Vagina (tissue), 2 donors: ENCODE data around the gene PKLR. TPM values are rescaled to one million over a fixed set of nuclear protein-coding genes. Genes with fewer than 3 reads are reported as not detected.
A peak's percentile ranks its signal among the peaks of the same experiment; 100 is the strongest.

ENCODE experiments used
- DNase-seq, 2 donors: peaks; one replicate each; pipeline ENCODE4 v3.0.0-alpha.2; 2017; ENCODE audit errors: extremely low spot score in 2 of 2
- H3K27ac ChIP-seq: fragments of 200-600 bp; sonication (generic); one replicate; pipeline ENCODE4 v1.5.1; 2019
- H3K27me3 ChIP-seq: fragments of 200-600 bp; sonication (generic); one replicate; pipeline ENCODE4 v1.5.1; 2019
- H3K36me3 ChIP-seq, 2 donors: fragments of 200-600 bp; sonication (generic); one replicate each; pipeline ENCODE4 v1.5.1; 2017 to 2019
- H3K4me1 ChIP-seq: fragments of 200-600 bp; sonication (generic); one replicate; pipeline ENCODE4 v1.5.1; 2019
- H3K4me3 ChIP-seq, 2 donors: fragments of 200-600 bp; sonication (generic); 1 replicate in 1 of 2; 2 replicates in 1 of 2; pipeline ENCODE4 v1.5.1; 2016 to 2019
- H3K9me3 ChIP-seq: fragments of 200-600 bp; sonication (generic); one replicate; pipeline ENCODE4 v1.5.1; 2019
- CTCF ChIP-seq, 3 experiments: fragments of 450-650 bp in 2 of 3; fragments of 200-600 bp in 1 of 3; sonication (generic) in 1 of 3; IDR thresholded peaks; one replicate each; pipeline ENCODE4 v1.5.1; 2017 to 2019; ENCODE audit warnings: antibody characterized with exemption in 3 of 3, mild to moderate bottlenecking in 2 of 3, moderate library complexity in 2 of 3
- POLR2A ChIP-seq, 2 donors: fragments of 450-650 bp; IDR thresholded peaks; one replicate each; pipeline ENCODE4 v1.6.1; 2017; ENCODE audit warnings: antibody characterized with exemption in 2 of 2, mild to moderate bottlenecking in 2 of 2, moderate library complexity in 2 of 2
- POLR2AphosphoS5 ChIP-seq, 2 donors: sonication (generic); formaldehyde crosslinking; IDR thresholded peaks; one replicate each; pipeline ENCODE4 v1.9.0; 2017; ENCODE audit warnings: antibody characterized with exemption in 2 of 2, mild to moderate bottlenecking in 2 of 2, low read depth in 1 of 2; ENCODE audit not compliant: insufficient read depth in 1 of 2
- intact Hi-C: fragments of 100-400 bp; cut with DNase I; formaldehyde crosslinking; loops from one replicate; pipeline ENCODE4 v1.15.1; 2023
- total RNA-seq: library from RNA; depleted of rRNA; stranded (reverse); fragments of >200 nt; gene quantifications from one replicate; pipeline ENCODE4 v1.2.3, GENCODE V29; 2016

The PKLR gene
- total RNA-seq, 1 donor from 2014 or later: not detected

GRCh38 chr1:155322571-155322952 is 21.3 kb upstream of the PKLR start:
- intact Hi-C loops: loop anchor here (5.0 kb wide), 3 partner anchors 45 to 240 kb away; partner anchors contain the start of genes ASH1L and HCN3
- no peak for DNase-seq
- Histone ChIP-seq H3K27me3 (no peaks in the 10 kb centered on the region), H3K27ac (peak overlapping the region; percentile 99), H3K9me3 (no peaks in the 10 kb centered on the region), H3K4me3 (peak overlapping the region; percentile 71 to 94), H3K36me3 (peaks cover 0 to 10% of the 10 kb centered on the region in 2 donors), H3K4me1 (peaks cover 56% of the 10 kb centered on the region)
- TF ChIP-seq CTCF (IDR thresholded peaks at IDR 0.05): no peak
- TF ChIP-seq POLR2A (IDR thresholded peaks at IDR 0.05): no peak

GRCh38 chr1:155321639-155322503 is 20.6 kb upstream of the PKLR start:
- no peak for DNase-seq

GRCh38 chr1:155320661-155321617 is 19.7 kb upstream of the PKLR start, which contains the start of gene RUSC1:
TSS of gene RUSC1 (plus strand) at chr1:155320894. CDS start at chr1:155321774, 880 bp downstream.
- intact Hi-C loops: loop anchor here (5.0 kb wide), 3 partner anchors 44 to 241 kb away; partner anchors contain the start of genes ASH1L and HCN3
- H3K9me3 ChIP-seq: no peaks in the 10 kb centered on the region
- DNase-seq: no peak
- H3K4me1 ChIP-seq: peaks cover 43% of the 10 kb centered on the region
- H3K36me3 ChIP-seq: no peaks in the 10 kb centered on the region
- TF ChIP-seq POLR2AphosphoS5 (IDR thresholded peaks at IDR 0.05; ENCODE audit: insufficient read depth in 1 of 2, low read depth in 1 of 2): peak; percentile 72 to 92
- peak in 1 of 3 experiments; percentile 20 for TF ChIP-seq CTCF (IDR thresholded peaks at IDR 0.05)
- TF ChIP-seq POLR2A (IDR thresholded peaks at IDR 0.05): peak in 1 of 2 donors; percentile 62
- peak within 1 kb of the TSS; percentile 71 to 94 for H3K4me3 ChIP-seq
- H3K27ac ChIP-seq: peak within 1 kb of the TSS; percentile 99
- no peaks in the 10 kb centered on the region for H3K27me3 ChIP-seq

More at GRCh38 chr1:155321639-155322503, 20.6 kb upstream of the PKLR start:
- intact Hi-C loops: loop anchor here (5.0 kb wide), 3 partner anchors 45 to 240 kb away; partner anchors contain the start of genes ASH1L and HCN3
- no peaks in the 10 kb centered on the region for H3K9me3 ChIP-seq
- H3K4me1 ChIP-seq: peaks cover 52% of the 10 kb centered on the region
- H3K27ac ChIP-seq: peak overlapping the region; percentile 99
- H3K4me3 ChIP-seq: peak overlapping the region; percentile 71 to 94
- TF ChIP-seq CTCF (IDR thresholded peaks at IDR 0.05): no peak
- TF ChIP-seq POLR2AphosphoS5 (IDR thresholded peaks at IDR 0.05; ENCODE audit: insufficient read depth in 1 of 2, low read depth in 1 of 2): no peak
- no peak for TF ChIP-seq POLR2A (IDR thresholded peaks at IDR 0.05)
- H3K27me3 ChIP-seq: no peaks in the 10 kb centered on the region
- peaks cover 0 to 3% of the 10 kb centered on the region in 2 donors for H3K36me3 ChIP-seq

GRCh38 chr1:155320252-155320651 is 19.0 kb upstream of the PKLR start:
- peak overlapping the region; percentile 71 to 94 for H3K4me3 ChIP-seq
- no peak for DNase-seq
- no peaks in the 10 kb centered on the region for H3K27me3 ChIP-seq
- intact Hi-C loops: loop anchor here (5.0 kb wide), 3 partner anchors 43 to 242 kb away; partner anchors contain the start of genes ASH1L and HCN3
- H3K9me3 ChIP-seq: no peaks in the 10 kb centered on the region
- no peak for TF ChIP-seq POLR2AphosphoS5 (IDR thresholded peaks at IDR 0.05; ENCODE audit: insufficient read depth in 1 of 2, low read depth in 1 of 2)
- no peak for TF ChIP-seq POLR2A (IDR thresholded peaks at IDR 0.05)
- TF ChIP-seq CTCF (IDR thresholded peaks at IDR 0.05): no peak
- H3K4me1 ChIP-seq: peaks cover 37% of the 10 kb centered on the region
- peak overlapping the region; percentile 99 for H3K27ac ChIP-seq
- no peaks in the 10 kb centered on the region for H3K36me3 ChIP-seq
